VCaP (cell line): ENCODE measurements around the gene LTBP1.

ENCODE experiments used
- H3K27ac ChIP-seq: fragments of 450-650 bp; 2 replicates; pipeline ENCODE4 v1.5.1; 2017
- CTCF ChIP-seq: fragments of 450-650 bp; conservative IDR thresholded peaks from 2 replicates; pipeline ENCODE4 v1.5.1; 2017; ENCODE audit warnings: mild to moderate bottlenecking, moderate library complexity

The LTBP1 gene

DNA sequence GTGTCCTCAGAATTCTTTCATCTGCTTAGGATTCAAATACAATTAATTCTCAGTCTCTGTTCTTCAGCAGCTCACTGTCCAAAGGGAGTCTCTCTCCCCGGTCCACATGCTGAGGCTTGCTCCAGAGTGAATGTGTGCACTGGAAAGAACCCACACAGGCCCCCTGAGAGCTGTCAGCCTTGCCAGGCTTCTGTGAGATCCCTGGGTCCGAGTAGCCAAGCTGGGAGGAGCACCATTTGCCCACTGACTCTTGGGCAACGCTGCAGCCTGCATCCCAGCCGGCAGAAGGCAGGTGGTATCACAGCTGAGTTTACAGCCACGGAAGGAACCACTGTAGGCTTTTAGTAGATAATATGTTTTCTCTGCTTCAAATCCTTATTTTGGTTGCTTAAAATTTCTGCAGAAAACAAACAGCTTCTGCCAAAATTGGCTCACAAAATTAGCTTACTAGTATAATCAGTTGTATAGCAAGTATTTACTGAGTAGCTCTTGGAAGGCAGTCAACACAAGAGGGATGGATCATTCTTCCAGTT lies 21.4 kb upstream of the LTBP1 start:
- no peak overlapping the region for H3K27ac ChIP-seq
- no peak for TF ChIP-seq CTCF

DNA sequence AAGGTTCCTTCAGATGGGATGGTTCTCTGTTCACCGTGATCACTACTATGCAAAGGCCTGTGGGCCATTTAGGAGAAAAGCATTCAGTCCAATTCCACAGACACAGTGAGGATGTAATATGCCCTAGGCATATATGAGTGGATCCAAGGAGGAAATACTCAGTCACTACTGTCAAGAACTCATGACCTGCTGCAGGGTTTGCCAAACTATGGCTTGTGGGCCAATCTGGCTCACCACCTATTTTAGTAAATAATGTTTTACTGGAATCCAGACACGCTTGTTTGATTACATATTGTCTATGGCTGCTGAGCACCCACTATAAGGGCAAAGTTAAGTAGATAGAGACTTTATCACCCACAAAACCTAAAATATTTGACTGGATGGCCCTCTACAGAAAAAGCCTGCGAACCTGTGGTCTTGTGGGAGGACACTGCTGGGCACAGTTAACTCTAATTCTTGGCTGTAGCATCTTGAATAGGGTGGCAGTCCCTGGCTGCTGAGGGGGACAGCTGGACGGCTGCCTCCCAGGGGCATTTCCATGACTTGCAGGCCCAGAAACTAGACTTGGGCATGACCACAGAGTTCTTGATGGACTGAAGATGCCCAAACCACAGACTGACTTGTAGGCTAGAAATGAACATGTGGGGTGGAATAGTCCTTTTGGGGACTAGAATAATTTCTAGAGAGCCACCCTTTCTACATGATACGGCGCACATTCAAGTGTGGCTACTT lies 20.6 kb upstream of the LTBP1 start:
- TF ChIP-seq CTCF: no peak
- no peak overlapping the region for H3K27ac ChIP-seq

- H3K27ac ChIP-seq: no peak overlapping the region
- TF ChIP-seq CTCF: no peak
Observed at GRCh38 chr2:32926708-32927084, 20.1 kb upstream of the LTBP1 start.

- no peak overlapping the region for H3K27ac ChIP-seq
- TF ChIP-seq CTCF: no peak
Observed at GRCh38 chr2:32930436-32930835, 16.3 kb upstream of the LTBP1 start.

- no peak overlapping the region for H3K27ac ChIP-seq
Observed at GRCh38 chr2:32931519-32931918, 15.2 kb upstream of the LTBP1 start.

DNA sequence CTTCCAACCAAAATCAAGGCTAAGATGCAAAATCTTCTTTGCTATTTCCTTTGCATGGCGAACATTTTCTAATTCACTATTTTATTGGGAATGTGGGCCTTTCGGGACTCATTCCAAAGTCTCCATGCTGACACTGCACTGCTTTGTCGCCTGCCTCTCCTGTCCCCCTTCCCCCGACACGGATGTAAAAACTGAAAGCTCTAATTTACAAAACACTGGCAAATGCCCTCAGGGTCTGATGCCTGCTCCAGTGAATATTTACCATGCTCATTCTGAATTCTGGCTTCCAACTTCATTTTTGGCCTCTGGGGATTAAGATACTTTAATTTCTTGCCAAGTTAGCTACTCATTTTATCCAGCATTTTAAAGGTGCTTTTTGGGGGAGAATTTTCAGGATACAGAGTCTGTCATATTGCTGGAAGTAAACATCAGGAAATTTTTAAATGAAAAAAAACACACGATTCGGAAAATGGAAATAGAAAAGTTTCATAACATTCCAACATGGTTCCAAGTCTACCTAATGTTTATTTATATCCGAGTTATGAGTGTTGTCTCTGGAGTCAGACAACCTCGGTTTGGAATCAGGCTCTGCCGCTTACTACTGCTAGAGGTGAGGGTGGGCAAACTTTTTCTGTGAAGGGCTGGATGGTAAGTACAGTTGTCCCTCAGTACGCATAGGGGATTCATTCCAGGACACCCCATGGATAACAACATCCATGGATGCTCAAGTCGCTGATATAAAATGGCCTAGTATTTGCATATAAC lies 14.6 kb upstream of the LTBP1 start:
- no peak overlapping the region for H3K27ac ChIP-seq
- TF ChIP-seq CTCF: no peak

More at GRCh38 chr2:32931519-32931918, 15.2 kb upstream of the LTBP1 start:
- no peak for TF ChIP-seq CTCF
